Activated T-cell treated with anti-CD3 and anti-CD28 coated beads, Interleukin-2, amount 50 U/mL, for 72 hours (primary cell): ENCODE results near the gene RGMB. TPM values are rescaled to one million over a fixed set of nuclear protein-coding genes. Genes with fewer than 3 reads are reported as not detected.

Source experiments
- ATAC-seq, 2 donors: fragments of 150-1000 bp; cut with Tn5 transposase; replicated peaks in 1 of 2; 2 replicates each; pipeline ENCODE4 v1.10.0; 2021; ENCODE audit warnings: moderate library complexity in 2 of 2, mild to moderate bottlenecking in 1 of 2
- DNase-seq, 2 donors: peaks; one replicate each; pipeline ENCODE4 v3.0.0; 2021 to 2022; ENCODE audit warnings: mixed read lengths in 1 of 2
- H3K27ac Mint-ChIP-seq: one replicate; pipeline ENCODE4 v1.8.0; 2022; ENCODE audit warnings: mild to moderate bottlenecking, moderate library complexity, mixed read lengths
- H3K27me3 Mint-ChIP-seq: one replicate; pipeline ENCODE4 v1.8.0; 2022; ENCODE audit warnings: low read depth, mixed read lengths
- H3K36me3 Mint-ChIP-seq, 2 donors: one replicate each; pipeline ENCODE4 v1.8.0; 2022; ENCODE audit warnings: mixed read lengths in 2 of 2, mild to moderate bottlenecking in 1 of 2; ENCODE audit not compliant: insufficient read depth in 2 of 2
- H3K4me1 Mint-ChIP-seq: one replicate; pipeline ENCODE4 v1.8.0; 2022; ENCODE audit warnings: low read depth, mixed read lengths
- H3K4me3 Mint-ChIP-seq, 2 donors: one replicate each; pipeline ENCODE4 v1.8.0; 2022; ENCODE audit warnings: mild to moderate bottlenecking in 2 of 2, mixed read lengths in 2 of 2, moderate library complexity in 2 of 2
- H3K9me3 Mint-ChIP-seq, 2 donors: one replicate each; pipeline ENCODE4 v1.8.0; 2022; ENCODE audit warnings: mixed read lengths in 2 of 2
- total RNA-seq, 2 donors: library from RNA; stranded (reverse); gene quantifications; one replicate each; pipeline ENCODE4 v1.2.3, GENCODE V29; 2022

The RGMB gene
- total RNA-seq, 2 donors from 2014 or later: 2.2 to 3.9 TPM

DNA sequence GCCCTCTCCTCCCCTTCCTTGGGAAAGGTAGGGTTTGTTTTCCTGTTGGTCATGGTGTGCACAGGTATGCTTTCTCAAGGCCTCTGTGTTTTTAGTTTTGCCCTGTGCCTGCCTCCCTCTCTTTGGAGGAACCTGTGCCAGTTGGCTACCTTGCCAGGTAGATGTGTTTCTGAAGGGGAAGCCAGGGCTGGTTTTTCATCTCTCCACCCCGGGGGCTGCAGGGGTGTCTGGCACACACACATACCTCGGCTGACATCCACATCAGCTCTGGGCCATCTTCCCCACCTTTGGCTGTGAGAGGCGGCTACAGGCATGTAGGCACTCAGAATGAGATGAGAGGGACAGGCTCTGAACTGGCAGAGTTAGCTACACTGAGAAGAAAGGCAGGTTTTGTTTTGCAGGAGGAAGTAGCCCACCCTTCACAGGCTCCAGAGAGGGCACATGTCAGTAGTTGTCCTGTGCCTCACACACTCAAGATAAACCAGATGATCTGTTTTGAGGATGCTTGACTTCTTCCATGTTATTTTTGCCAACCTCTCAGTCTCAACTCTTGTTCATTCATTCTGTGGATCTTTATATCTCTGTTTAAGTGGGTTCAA is 9.7 kb downstream of the RGMB start:
- Mint-ChIP-seq H3K36me3 (peaks cover 0 to 2% of the 10 kb centered on the region in 2 donors), H3K4me1 (peaks cover 20% of the 10 kb centered on the region), H3K27me3 (no peaks in the 10 kb centered on the region), H3K4me3 (no peak overlapping the region), H3K9me3 (no peaks in the 10 kb centered on the region), H3K27ac (no peak overlapping the region)
- ATAC-seq: no peak
- no peak for DNase-seq

DNA sequence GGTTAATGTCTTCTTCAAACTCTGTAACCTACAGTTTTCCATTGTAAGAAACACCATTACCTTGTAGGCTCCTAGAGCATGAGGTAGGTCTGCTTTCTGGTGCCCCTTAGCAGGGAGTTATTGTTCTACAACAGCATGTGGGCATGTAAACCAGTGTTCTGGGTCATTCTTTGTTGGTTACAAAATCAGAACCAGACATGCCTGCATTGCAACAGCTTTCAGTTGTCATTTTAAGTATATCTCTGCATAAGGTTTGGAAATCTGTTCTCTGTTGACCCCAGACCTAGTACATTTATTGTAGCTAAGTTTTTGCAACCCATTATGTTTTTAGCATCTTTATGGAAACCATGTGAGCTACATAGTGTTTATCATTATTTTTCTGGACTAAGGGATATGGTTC is 10.9 kb downstream of the RGMB start:
- Mint-ChIP-seq H3K9me3 (no peaks in the 10 kb centered on the region), H3K4me1 (peaks cover 20% of the 10 kb centered on the region), H3K4me3 (no peak overlapping the region), H3K27ac (no peak overlapping the region), H3K27me3 (no peaks in the 10 kb centered on the region), H3K36me3 (peaks cover 0 to 2% of the 10 kb centered on the region in 2 donors)
- ATAC-seq: no peak
- DNase-seq: no peak

DNA sequence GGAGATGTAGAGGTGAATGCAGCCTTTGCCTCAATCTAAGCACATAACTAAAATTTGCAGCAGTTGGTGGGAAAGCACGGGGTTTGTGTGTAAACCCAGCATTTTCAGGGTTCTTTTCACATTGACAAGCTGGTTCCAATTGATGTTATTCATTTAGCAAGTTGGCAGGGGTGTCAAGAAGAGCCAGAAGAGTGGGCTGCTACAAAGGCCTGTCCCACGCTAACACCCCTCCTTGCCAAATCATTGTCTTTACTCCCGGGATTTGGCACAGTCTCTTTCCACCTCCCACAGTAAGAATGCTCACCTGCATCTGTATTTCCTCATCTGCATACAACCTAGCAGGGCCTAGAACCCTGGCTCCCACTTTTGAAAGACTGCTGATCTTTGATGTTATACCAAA is 11.8 kb downstream of the RGMB start:
- H3K27me3 Mint-ChIP-seq: no peaks in the 10 kb centered on the region
- no peak for DNase-seq

DNA sequence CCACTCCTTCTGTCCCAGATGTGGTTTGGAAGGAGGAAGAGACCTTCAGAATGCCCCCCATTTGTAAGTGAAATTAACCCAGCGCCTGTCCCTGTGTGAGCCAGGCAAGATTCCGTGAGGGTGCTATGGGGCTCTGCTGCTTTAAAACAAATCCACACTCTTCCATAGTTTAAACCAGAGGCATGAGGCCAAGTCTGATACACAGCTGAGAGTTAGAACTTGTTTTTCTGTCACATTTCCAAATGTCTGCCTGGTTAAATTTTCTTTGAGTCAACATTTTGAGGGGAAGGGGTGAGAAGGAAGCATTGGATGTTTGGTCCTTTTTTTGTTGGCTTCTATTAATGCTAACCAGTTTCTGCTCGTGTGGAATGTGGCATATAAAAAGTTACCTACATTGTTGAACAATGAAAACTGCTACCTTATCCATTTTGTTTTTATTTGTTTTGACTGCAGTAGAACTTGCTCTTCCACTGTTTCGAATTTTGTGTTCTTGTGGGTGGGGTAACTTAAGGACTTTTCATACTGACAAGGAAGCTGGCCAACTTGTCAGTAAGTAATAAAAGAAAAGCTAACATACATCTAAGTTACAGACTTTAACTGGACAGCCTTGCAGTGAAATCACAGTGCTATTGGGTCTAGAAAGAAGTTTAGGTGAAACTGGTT is 12.9 kb downstream of the RGMB start:
- Mint-ChIP-seq H3K4me3 (no peak overlapping the region), H3K27me3 (no peaks in the 10 kb centered on the region), H3K36me3 (no peaks in the 10 kb centered on the region)

More for the DNA sequence above, 11.8 kb downstream of the RGMB start:
- ATAC-seq: no peak
- H3K36me3 Mint-ChIP-seq: peaks cover 0 to 2% of the 10 kb centered on the region in 2 donors
- no peak overlapping the region for H3K27ac Mint-ChIP-seq
- H3K4me3 Mint-ChIP-seq: no peak overlapping the region
- no peaks in the 10 kb centered on the region for H3K9me3 Mint-ChIP-seq
- peaks cover 20% of the 10 kb centered on the region for H3K4me1 Mint-ChIP-seq

DNA sequence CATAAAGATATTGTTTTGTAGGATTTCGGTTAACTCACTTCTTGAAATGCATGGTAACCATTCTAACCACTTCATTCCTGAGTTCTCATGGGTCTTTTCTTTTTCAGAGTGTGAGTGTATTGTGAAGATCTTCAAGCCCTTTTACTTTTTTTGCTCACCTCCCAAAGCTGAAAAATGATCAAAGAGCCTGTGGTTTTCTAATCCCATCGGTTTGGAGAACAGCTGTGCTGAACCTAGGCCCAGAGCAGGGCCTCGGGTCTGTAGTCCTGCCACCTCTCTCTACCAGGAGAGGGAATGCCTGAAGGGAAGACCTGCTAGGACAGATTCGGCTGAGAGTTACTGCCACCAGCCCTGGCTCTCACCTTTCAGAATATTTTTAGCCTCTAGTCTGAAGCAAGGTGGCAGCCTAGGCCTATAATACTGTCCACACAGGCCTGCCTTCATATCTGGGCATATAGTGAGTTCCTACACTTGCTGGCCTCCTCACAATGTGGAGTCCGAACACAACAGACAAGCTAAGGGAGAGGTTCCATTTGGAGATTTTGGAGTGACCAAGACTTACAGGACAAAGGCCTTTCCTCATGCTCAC is 13.8 kb downstream of the RGMB start:
- Mint-ChIP-seq H3K27me3 (no peaks in the 10 kb centered on the region), H3K9me3 (no peaks in the 10 kb centered on the region), H3K36me3 (no peaks in the 10 kb centered on the region), H3K4me1 (peaks cover 14% of the 10 kb centered on the region), H3K4me3 (no peak overlapping the region), H3K27ac (no peak overlapping the region)
- DNase-seq (no peak), ATAC-seq (peak in 1 of 2 donors; percentile 28)

More for the DNA sequence above, 12.9 kb downstream of the RGMB start:
- DNase-seq (no peak), ATAC-seq (no peak)
- Mint-ChIP-seq H3K4me1 (peaks cover 20% of the 10 kb centered on the region), H3K27ac (peak overlapping the region; percentile 25), H3K9me3 (no peaks in the 10 kb centered on the region)

DNA sequence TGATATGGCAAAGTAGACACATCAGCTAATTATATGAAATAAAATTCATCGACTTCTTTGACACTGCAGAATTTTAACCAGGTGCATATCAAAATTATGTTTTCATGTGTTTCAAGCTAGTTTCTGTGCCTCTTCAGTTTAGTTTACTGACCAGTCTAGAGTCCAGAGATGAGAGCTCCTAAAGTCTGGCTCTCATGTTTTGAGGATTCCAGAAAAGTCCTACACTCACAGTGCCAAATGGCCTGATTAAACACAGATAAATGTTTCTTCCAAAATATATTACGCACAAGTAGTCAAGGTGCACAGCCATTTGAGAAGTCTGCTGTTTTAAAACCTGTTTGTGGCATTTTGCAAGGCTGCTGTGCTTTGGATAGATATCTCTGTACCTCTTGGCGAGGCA is 15.6 kb downstream of the RGMB start:
- DNase-seq (no peak), ATAC-seq (no peak)
- Mint-ChIP-seq H3K27ac (no peak overlapping the region), H3K36me3 (no peaks in the 10 kb centered on the region), H3K4me1 (peaks cover 14% of the 10 kb centered on the region), H3K9me3 (no peaks in the 10 kb centered on the region), H3K4me3 (no peak overlapping the region), H3K27me3 (no peaks in the 10 kb centered on the region)

DNA sequence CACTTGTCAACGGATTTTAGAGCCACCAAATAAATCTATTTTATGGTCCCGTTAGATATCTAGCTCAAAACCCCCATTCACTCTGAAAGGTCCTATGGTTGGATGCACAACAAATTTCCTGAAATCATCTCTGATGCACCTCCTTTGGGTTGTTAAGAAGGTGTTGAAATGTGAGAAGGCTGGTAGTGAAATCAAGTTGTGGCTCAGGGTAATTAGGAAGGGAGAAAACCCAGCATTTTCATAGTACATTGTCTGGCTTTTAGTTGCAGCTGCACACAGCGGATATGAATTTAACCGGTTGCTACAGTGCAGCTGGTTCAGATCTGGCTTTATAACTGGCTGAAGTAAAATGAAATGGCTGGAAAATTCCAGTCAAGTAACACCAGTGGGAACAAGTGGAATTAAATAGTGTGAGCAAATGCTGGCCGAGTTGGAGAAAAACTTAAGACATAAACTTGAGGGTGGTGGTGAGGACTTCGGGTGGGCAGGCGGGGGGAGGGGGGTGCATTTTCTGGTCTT is 17.6 kb downstream of the RGMB start:
- H3K4me3 Mint-ChIP-seq: no peak overlapping the region
- no peaks in the 10 kb centered on the region for H3K9me3 Mint-ChIP-seq
- DNase-seq (no peak), ATAC-seq (no peak)
- H3K27ac Mint-ChIP-seq: no peak overlapping the region
- H3K27me3 Mint-ChIP-seq: no peaks in the 10 kb centered on the region
- peaks cover 7% of the 10 kb centered on the region for H3K4me1 Mint-ChIP-seq
- H3K36me3 Mint-ChIP-seq: no peaks in the 10 kb centered on the region

DNA sequence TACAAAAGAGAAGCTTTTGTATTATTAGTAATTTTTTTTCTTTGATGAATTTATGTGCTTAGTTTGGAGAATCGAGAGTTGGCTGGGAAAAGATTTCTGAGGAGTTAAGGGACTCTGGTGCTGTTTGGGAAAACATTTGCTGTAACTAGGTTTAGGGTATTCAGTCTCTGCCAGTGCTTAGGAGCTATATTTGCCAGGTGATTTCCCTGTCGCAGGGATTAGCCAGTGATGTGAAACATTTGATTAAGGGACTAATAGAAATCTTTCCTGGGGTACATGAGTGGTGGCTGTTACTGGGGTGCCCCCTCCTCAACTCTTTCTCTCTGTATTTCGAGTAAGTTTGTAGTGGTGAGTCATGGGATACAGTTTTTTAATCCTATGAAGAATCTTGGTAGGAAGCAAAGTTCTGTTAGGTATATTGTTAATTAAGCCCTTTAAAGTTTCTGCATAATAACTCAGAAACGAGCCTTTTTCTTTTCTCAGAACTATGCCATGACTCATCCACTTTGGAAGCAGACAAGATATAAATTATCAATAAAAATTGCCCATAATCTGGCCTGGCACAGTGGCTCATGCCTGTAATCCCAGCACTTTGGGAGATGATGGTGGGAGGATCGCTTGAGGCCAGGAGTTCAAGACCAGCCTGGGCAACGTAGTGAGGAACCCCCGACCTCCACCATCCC is 18.6 kb downstream of the RGMB start:
- no peaks in the 10 kb centered on the region for H3K4me1 Mint-ChIP-seq
- H3K27me3 Mint-ChIP-seq: no peaks in the 10 kb centered on the region
- no peak overlapping the region for H3K27ac Mint-ChIP-seq
- no peak for ATAC-seq
- H3K9me3 Mint-ChIP-seq: no peaks in the 10 kb centered on the region
- H3K36me3 Mint-ChIP-seq: no peaks in the 10 kb centered on the region
- H3K4me3 Mint-ChIP-seq: no peak overlapping the region
- no peak for DNase-seq

DNA sequence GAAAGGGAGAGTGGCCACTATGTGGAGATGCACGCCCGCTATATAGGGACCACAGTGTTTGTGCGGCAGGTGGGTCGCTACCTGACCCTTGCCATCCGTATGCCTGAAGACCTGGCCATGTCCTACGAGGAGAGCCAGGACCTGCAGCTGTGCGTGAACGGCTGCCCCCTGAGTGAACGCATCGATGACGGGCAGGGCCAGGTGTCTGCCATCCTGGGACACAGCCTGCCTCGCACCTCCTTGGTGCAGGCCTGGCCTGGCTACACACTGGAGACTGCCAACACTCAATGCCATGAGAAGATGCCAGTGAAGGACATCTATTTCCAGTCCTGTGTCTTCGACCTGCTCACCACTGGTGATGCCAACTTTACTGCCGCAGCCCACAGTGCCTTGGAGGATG is 19.8 kb downstream of the RGMB start:
- no peak for ATAC-seq

DNA sequence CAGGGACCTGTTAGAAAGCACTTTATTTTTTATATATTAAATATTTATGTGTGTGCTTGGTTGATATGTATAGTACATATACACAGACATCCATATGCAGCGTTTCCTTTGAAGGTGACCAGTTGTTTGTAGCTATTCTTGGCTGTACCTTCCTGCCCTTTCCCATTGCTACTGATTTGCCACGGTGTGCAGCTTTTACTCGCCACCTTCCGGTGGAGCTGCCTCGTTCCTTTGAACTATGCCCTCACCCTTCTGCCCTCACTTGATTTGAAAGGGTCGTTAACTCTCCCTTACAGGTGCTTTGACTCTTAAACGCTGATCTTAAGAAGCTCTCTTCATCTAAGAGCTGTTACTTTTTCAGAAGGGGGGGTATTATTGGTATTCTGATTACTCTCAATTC is 20.5 kb downstream of the RGMB start:
- no peaks in the 10 kb centered on the region for H3K27me3 Mint-ChIP-seq
- no peak overlapping the region for H3K27ac Mint-ChIP-seq
- no peak for DNase-seq
- no peaks in the 10 kb centered on the region for H3K4me1 Mint-ChIP-seq
- no peaks in the 10 kb centered on the region for H3K36me3 Mint-ChIP-seq
- H3K4me3 Mint-ChIP-seq: no peak overlapping the region
- H3K9me3 Mint-ChIP-seq: no peaks in the 10 kb centered on the region
- no peak for ATAC-seq

More for the DNA sequence above, 19.8 kb downstream of the RGMB start:
- Mint-ChIP-seq H3K27me3 (no peaks in the 10 kb centered on the region), H3K27ac (no peak overlapping the region), H3K9me3 (no peaks in the 10 kb centered on the region), H3K36me3 (no peaks in the 10 kb centered on the region), H3K4me1 (no peaks in the 10 kb centered on the region), H3K4me3 (no peak overlapping the region)
- no peak for DNase-seq

DNA sequence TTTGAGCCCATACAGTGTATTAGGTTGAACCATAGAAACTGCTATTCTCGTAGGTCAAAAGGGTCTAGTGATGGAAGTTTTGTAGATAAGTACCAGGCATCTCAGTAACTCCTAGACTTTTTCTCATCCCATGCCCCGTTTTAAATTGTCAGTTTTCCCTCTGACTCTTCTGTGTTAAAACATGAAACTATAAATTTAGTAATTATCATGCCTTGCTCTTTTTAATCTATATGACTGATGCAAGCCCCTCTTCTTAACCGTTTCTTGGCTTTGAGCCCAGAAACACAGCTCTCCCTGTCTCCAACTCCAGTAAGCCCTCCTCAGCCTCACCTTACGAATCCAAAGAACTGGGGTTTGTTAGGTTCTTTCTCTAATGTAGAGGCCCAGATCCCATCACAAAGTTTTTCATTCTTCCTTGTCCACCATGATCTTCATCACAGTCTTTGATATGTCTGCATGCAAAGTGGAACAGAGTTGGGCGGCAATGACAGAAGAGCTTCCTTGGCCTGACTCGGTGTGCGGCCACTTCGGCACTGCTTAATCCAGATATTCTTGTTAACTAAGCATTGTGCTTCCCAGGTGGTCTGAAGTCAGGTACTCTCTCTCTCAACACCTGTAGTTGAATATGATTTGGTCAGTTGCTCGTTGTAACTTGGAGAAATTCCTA is 21.1 kb downstream of the RGMB start:
- H3K4me1 Mint-ChIP-seq: no peaks in the 10 kb centered on the region
- H3K4me3 Mint-ChIP-seq: no peak overlapping the region
- H3K9me3 Mint-ChIP-seq: no peaks in the 10 kb centered on the region
- no peak for DNase-seq
- no peak for ATAC-seq
- no peaks in the 10 kb centered on the region for H3K36me3 Mint-ChIP-seq
- no peaks in the 10 kb centered on the region for H3K27me3 Mint-ChIP-seq
- H3K27ac Mint-ChIP-seq: no peak overlapping the region

DNA sequence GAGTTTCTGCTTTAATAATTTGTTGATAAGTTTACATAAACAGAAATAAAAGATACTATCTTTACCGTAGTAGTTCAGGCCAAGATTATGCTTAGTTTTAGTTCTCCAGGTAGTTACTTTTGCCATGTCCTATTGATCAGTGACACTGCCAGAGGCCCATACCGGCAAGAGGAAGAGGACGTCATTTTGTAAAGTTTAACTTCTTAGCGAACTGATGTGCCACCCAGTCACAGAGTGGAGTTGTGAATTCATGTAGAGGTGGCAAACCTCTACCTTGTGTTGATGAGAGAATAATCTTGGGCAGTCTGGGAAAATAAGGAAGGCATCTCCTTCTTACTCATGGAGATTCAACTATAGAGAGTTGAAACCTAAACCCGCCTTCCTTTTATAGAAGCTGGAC is 21.8 kb downstream of the RGMB start:
- Mint-ChIP-seq H3K27ac (no peak overlapping the region), H3K4me3 (no peak overlapping the region), H3K27me3 (no peaks in the 10 kb centered on the region), H3K9me3 (no peaks in the 10 kb centered on the region), H3K36me3 (no peaks in the 10 kb centered on the region), H3K4me1 (no peaks in the 10 kb centered on the region)
- DNase-seq (no peak), ATAC-seq (no peak)
